Activated naive CD8-positive, alpha-beta T cell treated with anti-CD3 and anti-CD28 coated beads, Interleukin-2, amount 10 ng/mL, durations not matched to agents 7 days and 5 days (primary cell): ENCODE results near the gene DOLPP1. TPM values are rescaled to one million over a fixed set of nuclear protein-coding genes. Genes with fewer than 3 reads are reported as not detected.
A peak's percentile ranks its signal among the peaks of the same experiment; 100 is the strongest.
"Not testable (repeated sequence)": the region's sequence is repeated elsewhere in the genome, so short reads cannot be mapped to it uniquely, and the experiment has no call there.

Source experiments
- ATAC-seq: fragments of 150-1000 bp; cut with Tn5 transposase; one replicate; pipeline ENCODE4 v1.10.0; 2021; ENCODE audit warnings: low read depth, moderate library complexity
- POLR2A ChIA-PET: fragments of 350-600 bp; sonication (Branson Sonifier 250); formaldehyde crosslinking; loops from one replicate; lab custom pipeline; 2021; ENCODE audit warnings: antibody characterized with exemption; lab: Charles Lee
- DNase-seq: peaks from one replicate; pipeline ENCODE4 v3.0.0; 2021
- H3K27ac Mint-ChIP-seq: one replicate; pipeline ENCODE4 v1.8.0; 2022; ENCODE audit warnings: mild to moderate bottlenecking, mixed read lengths
- H3K27me3 Mint-ChIP-seq: one replicate; pipeline ENCODE4 v1.8.0; 2022; ENCODE audit warnings: mild to moderate bottlenecking, moderate library complexity, mixed read lengths
- H3K36me3 Mint-ChIP-seq: one replicate; pipeline ENCODE4 v1.8.0; 2021; ENCODE audit warnings: mild to moderate bottlenecking, mixed read lengths
- H3K4me1 Mint-ChIP-seq: one replicate; pipeline ENCODE4 v1.8.0; 2021; ENCODE audit warnings: mixed read lengths
- H3K4me3 Mint-ChIP-seq: one replicate; pipeline ENCODE4 v1.8.0; 2022; ENCODE audit warnings: mild to moderate bottlenecking, moderate library complexity, mixed read lengths
- H3K9me3 Mint-ChIP-seq: one replicate; pipeline ENCODE4 v1.8.0; 2021; ENCODE audit warnings: mixed read lengths
- total RNA-seq, 2 experiments: library from RNA; stranded (reverse); gene quantifications; one replicate each; pipeline ENCODE4 v1.2.3, GENCODE V29; 2021

DOLPP1 gene
- total RNA-seq = 10 to 100 TPM; 17.4 to 21.6 TPM

GRCh38 chr9:129080601-129081387 lies at the start of gene DOLPP1:
Gene DOLPP1 (plus strand): TSS chr9:129081111. CDS start chr9:129081132, 21 bp downstream.
- peak; percentile 98 for ATAC-seq
- no peaks in the 10 kb centered on the region for H3K9me3 Mint-ChIP-seq
- peak within 1 kb of the TSS; percentile 77 for H3K27ac Mint-ChIP-seq
- POLR2A ChIA-PET = interaction anchor here (0.5 to 2.4 kb wide), 13 partner anchors 10 to 957 kb away, joined by 3 to 31 read pairs (median 4); partner anchors contain the start of genes CRAT, ENDOG, MIGA2 and PTPA
- H3K36me3 Mint-ChIP-seq = no peaks in the 10 kb centered on the region
- H3K27me3 Mint-ChIP-seq = no peaks in the 10 kb centered on the region
- peaks cover 17% of the 10 kb centered on the region for H3K4me1 Mint-ChIP-seq
- peak; percentile 98 for DNase-seq
- H3K4me3 Mint-ChIP-seq = peak within 1 kb of the TSS; percentile 88

GRCh38 chr9:129031514-129031913 lies 49.4 kb upstream of the DOLPP1 start:
- no peaks in the 10 kb centered on the region for H3K27me3 Mint-ChIP-seq
- H3K36me3 Mint-ChIP-seq = no peaks in the 10 kb centered on the region
- H3K4me1 Mint-ChIP-seq = peaks cover 14% of the 10 kb centered on the region
- H3K4me3 Mint-ChIP-seq = no peak overlapping the region
- DNase-seq (no peak), ATAC-seq (no peak)
- H3K27ac Mint-ChIP-seq = no peak overlapping the region
- POLR2A ChIA-PET = interaction anchor here (1.4 kb wide), 1 partner anchor 213 kb away, joined by 3 read pairs; the partner anchor contains the start of gene ENDOG
- no peaks in the 10 kb centered on the region for H3K9me3 Mint-ChIP-seq

- DNase-seq (no peak), ATAC-seq (no peak)
- peaks cover 11% of the 10 kb centered on the region for H3K4me1 Mint-ChIP-seq
- H3K27me3 Mint-ChIP-seq = no peaks in the 10 kb centered on the region
- no peaks in the 10 kb centered on the region for H3K36me3 Mint-ChIP-seq
- H3K9me3 Mint-ChIP-seq = no peaks in the 10 kb centered on the region
- no peak overlapping the region for H3K27ac Mint-ChIP-seq
- no peak overlapping the region for H3K4me3 Mint-ChIP-seq
- POLR2A ChIA-PET = interaction anchor here (1.4 kb wide), 1 partner anchor 214 kb away, joined by 3 read pairs; the partner anchor contains the start of gene ENDOG
These were observed 48.3 kb upstream of the DOLPP1 start for GRCh38 chr9:129032541-129033159.

GRCh38 chr9:129033216-129033615 lies 47.7 kb upstream of the DOLPP1 start:
- DNase-seq (no peak), ATAC-seq (no peak)
- H3K4me3 Mint-ChIP-seq = no peak overlapping the region
- no peaks in the 10 kb centered on the region for H3K27me3 Mint-ChIP-seq
- peaks cover 15% of the 10 kb centered on the region for H3K4me1 Mint-ChIP-seq
- POLR2A ChIA-PET = no interaction called here
- H3K27ac Mint-ChIP-seq = no peak overlapping the region
- H3K36me3 Mint-ChIP-seq = no peaks in the 10 kb centered on the region
- H3K9me3 Mint-ChIP-seq = no peaks in the 10 kb centered on the region

GRCh38 chr9:129035838-129036237 lies 45.1 kb upstream of the DOLPP1 start:
- H3K36me3 Mint-ChIP-seq, H3K27me3 Mint-ChIP-seq, H3K9me3 Mint-ChIP-seq, DNase-seq: not testable (repeated sequence)
- POLR2A ChIA-PET = interaction anchor here (1.0 to 1.7 kb wide), 8 partner anchors 8 to 206 kb away, joined by 3 to 10 read pairs (median 4); partner anchors contain the start of genes SH3GLB2 and SPOUT1
- H3K4me3 Mint-ChIP-seq = peak overlapping the region; percentile 95
- peak; percentile 12 for ATAC-seq
- H3K27ac Mint-ChIP-seq = peak overlapping the region; percentile 68
- H3K4me1 Mint-ChIP-seq = peaks cover 17% of the 10 kb centered on the region

GRCh38 chr9:129036241-129036922 lies 44.5 kb upstream of the DOLPP1 start, which contains the start of gene MIGA2:
Gene MIGA2 (plus strand): TSS chr9:129036626. CDS start chr9:129040595, 3,969 bp downstream.
- H3K36me3 Mint-ChIP-seq = no peaks in the 10 kb centered on the region
- POLR2A ChIA-PET = interaction anchor here (0.6 to 1.7 kb wide), 9 partner anchors 9 to 756 kb away, joined by 3 to 10 read pairs (median 4); partner anchors contain the start of genes SH3GLB2 and SPOUT1
- ATAC-seq (peak; percentile 98), DNase-seq (peak; percentile 94)
- no peaks in the 10 kb centered on the region for H3K27me3 Mint-ChIP-seq
- peak within 1 kb of the TSS; percentile 95 for H3K4me3 Mint-ChIP-seq
- no peaks in the 10 kb centered on the region for H3K9me3 Mint-ChIP-seq
- H3K27ac Mint-ChIP-seq = peak within 1 kb of the TSS; percentile 68
- H3K4me1 Mint-ChIP-seq = peaks cover 17% of the 10 kb centered on the region

GRCh38 chr9:129036923-129037766 lies 43.8 kb upstream of the DOLPP1 start:
- H3K27me3 Mint-ChIP-seq = no peaks in the 10 kb centered on the region
- H3K4me1 Mint-ChIP-seq = peaks cover 17% of the 10 kb centered on the region
- DNase-seq (no peak), ATAC-seq (no peak)
- peak overlapping the region; percentile 95 for H3K4me3 Mint-ChIP-seq
- POLR2A ChIA-PET = interaction anchor here (0.6 to 1.7 kb wide), 9 partner anchors 9 to 757 kb away, joined by 3 to 10 read pairs (median 4); partner anchors contain the start of genes SH3GLB2 and SPOUT1
- H3K36me3 Mint-ChIP-seq = peaks cover 2% of the 10 kb centered on the region
- H3K9me3 Mint-ChIP-seq = no peaks in the 10 kb centered on the region
- peak overlapping the region; percentile 68 for H3K27ac Mint-ChIP-seq

- Mint-ChIP-seq H3K4me1 (peaks cover 17% of the 10 kb centered on the region), H3K27me3 (no peaks in the 10 kb centered on the region), H3K27ac (peak overlapping the region; percentile 30), H3K4me3 (peak overlapping the region; percentile 95), H3K36me3 (peaks cover 5% of the 10 kb centered on the region), H3K9me3 (no peaks in the 10 kb centered on the region)
- POLR2A ChIA-PET = interaction anchor here (1.1 kb wide), 2 partner anchors 10 to 31 kb away, joined by 3 to 5 read pairs; partner anchors contain the start of gene SH3GLB2
- no peak for ATAC-seq
- DNase-seq = no peak
These were observed 43.2 kb upstream of the DOLPP1 start for GRCh38 chr9:129037767-129038098.

GRCh38 chr9:129038109-129038852 lies 42.6 kb upstream of the DOLPP1 start:
- H3K27me3 Mint-ChIP-seq = no peaks in the 10 kb centered on the region
- peak overlapping the region; percentile 95 for H3K4me3 Mint-ChIP-seq
- no peak for ATAC-seq
- peaks cover 17% of the 10 kb centered on the region for H3K4me1 Mint-ChIP-seq
- H3K27ac Mint-ChIP-seq = peak overlapping the region; percentile 30
- POLR2A ChIA-PET = interaction anchor here (1.1 kb wide), 2 partner anchors 10 to 30 kb away, joined by 3 to 5 read pairs; partner anchors contain the start of gene SH3GLB2
- DNase-seq = no peak
- no peaks in the 10 kb centered on the region for H3K9me3 Mint-ChIP-seq
- peaks cover 6% of the 10 kb centered on the region for H3K36me3 Mint-ChIP-seq

GRCh38 chr9:129040113-129040643 lies 40.7 kb upstream of the DOLPP1 start:
- H3K36me3 Mint-ChIP-seq = peaks cover 9% of the 10 kb centered on the region
- POLR2A ChIA-PET = no interaction called here
- no peak overlapping the region for H3K4me3 Mint-ChIP-seq
- no peak overlapping the region for H3K27ac Mint-ChIP-seq
- DNase-seq = no peak
- no peaks in the 10 kb centered on the region for H3K9me3 Mint-ChIP-seq
- no peak for ATAC-seq
- H3K27me3 Mint-ChIP-seq = no peaks in the 10 kb centered on the region
- H3K4me1 Mint-ChIP-seq = peaks cover 17% of the 10 kb centered on the region

- peaks cover 9% of the 10 kb centered on the region for H3K36me3 Mint-ChIP-seq
- POLR2A ChIA-PET = no interaction called here
- H3K4me1 Mint-ChIP-seq = peaks cover 12% of the 10 kb centered on the region
- H3K4me3 Mint-ChIP-seq = no peak overlapping the region
- no peaks in the 10 kb centered on the region for H3K9me3 Mint-ChIP-seq
- ATAC-seq (no peak), DNase-seq (no peak)
- H3K27ac Mint-ChIP-seq = no peak overlapping the region
- no peaks in the 10 kb centered on the region for H3K27me3 Mint-ChIP-seq
These were observed 38.9 kb upstream of the DOLPP1 start for GRCh38 chr9:129042016-129042415.
